Measurements from ENCODE around the gene ENTREP1.

DNA sequence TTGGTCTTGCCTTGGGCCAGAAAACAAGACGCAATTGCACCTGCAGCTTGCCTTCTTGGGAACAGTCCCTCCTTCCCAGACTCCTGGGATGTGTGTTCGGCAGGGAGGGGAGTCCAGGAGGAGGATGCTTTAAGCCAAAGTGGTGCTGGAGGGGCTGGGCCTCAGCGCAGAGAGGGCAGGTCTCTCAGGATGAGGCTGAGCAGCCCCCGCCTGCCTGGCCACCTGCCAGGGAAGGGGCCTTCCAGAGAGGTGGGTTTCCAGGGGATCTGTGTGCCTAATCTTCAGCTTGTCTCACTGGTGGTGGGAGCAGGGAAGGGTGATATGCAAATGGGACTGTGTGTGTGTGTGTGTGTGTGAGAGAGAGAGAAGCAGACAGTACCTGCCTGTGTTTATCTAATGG is 105.2 kb downstream of the ENTREP1 start:
- no peak for TF ChIP-seq POLR2A (IDR thresholded peaks at IDR 0.05; ENCODE audit: low read depth, low read length)
- TF ChIP-seq POLR2AphosphoS5 (IDR thresholded peaks at IDR 0.05; ENCODE audit: low read depth, low read length), result no peak

All from GM12892 (cell line).